ENCODE data around the gene MAPK1.

- TF ChIP-seq MAX (IDR thresholded peaks at IDR 0.05; ENCODE audit: insufficient read depth, insufficient read length) = no peak
- no peak for TF ChIP-seq POLR2A (IDR thresholded peaks at IDR 0.05; ENCODE audit: low read depth, low read length)
- no peak for TF ChIP-seq EZH2 (IDR thresholded peaks at IDR 0.05; ENCODE audit: borderline replicate concordance, low read depth, low read length, severe bottlenecking)
- TF ChIP-seq CTCF (IDR thresholded peaks at IDR 0.05; ENCODE audit: extremely low read depth in 1 of 2, insufficient read depth in 1 of 2, low read depth in 1 of 2, low read length in 2 of 2) = no peak
- no peak for TF ChIP-seq JUN (IDR thresholded peaks at IDR 0.05; ENCODE audit: borderline replicate concordance, insufficient read depth, insufficient read length, low read depth)
- no peak for TF ChIP-seq FOS (IDR thresholded peaks at IDR 0.05; ENCODE audit: borderline replicate concordance, insufficient read depth, low read length)
- no peak for TF ChIP-seq MYC (IDR thresholded peaks at IDR 0.05; ENCODE audit: low read depth, low read length)
Observed at GRCh38 chr22:21713428-21714058, 153.9 kb downstream of the MAPK1 start.

Measured in endothelial cell of umbilical vein (primary cell).